Panc1 (cell line): Measurements from ENCODE around the gene GRIK1. TPM values are rescaled to one million over a fixed set of nuclear protein-coding genes. Genes with fewer than 3 reads are reported as not detected.

Source experiments
- ATAC-seq: fragments of 200-7000 bp; cut with Tn5 transposase; 2 replicates; pipeline ENCODE4 v1.9.1; 2020; ENCODE audit warnings: mild to moderate bottlenecking, moderate library complexity
- BruUV-seq: library from RNA; stranded (reverse); fragments of 400-500 nt; replicated peaks from 2 replicates; lab custom pipeline; 2021; lab: Mats Ljungman, UMichigan
- CTCF ChIA-PET: fragments of 300-600 bp; sonication (Branson Sonifier 250); formaldehyde crosslinking; loops from one replicate; lab custom pipeline; 2022; ENCODE audit warnings: antibody characterized with exemption; lab: Charles Lee
- POLR2A ChIA-PET: fragments of 300-600 bp; sonication (Branson Sonifier 250); formaldehyde crosslinking; loops from one replicate; lab custom pipeline; 2022; ENCODE audit warnings: antibody characterized with exemption; lab: Charles Lee
- DNase-seq: peaks from one replicate; pipeline ENCODE4 v3.0.0-alpha.2; 2010; ENCODE audit warnings: low read depth, low spot score
- H3K27ac ChIP-seq: 2 replicates; pipeline ENCODE4 v1.5.1; 2011; ENCODE audit warnings: mild to moderate bottlenecking, low read length, inconsistent platforms
- H3K27me3 ChIP-seq: fragments of 200-500 bp; sonication (Bioruptor generic); 2 replicates; pipeline ENCODE4 v1.6.0; 2014; ENCODE audit warnings: low read length, inconsistent platforms; ENCODE audit not compliant: control insufficient read depth, insufficient read depth
- H3K36me3 ChIP-seq: fragments of 200-500 bp; sonication (Bioruptor generic); 2 replicates; pipeline ENCODE4 v1.5.1; 2014; ENCODE audit warnings: inconsistent platforms, mild to moderate bottlenecking, low read length, moderate library complexity; ENCODE audit not compliant: control insufficient read depth, insufficient read depth
- H3K4me1 ChIP-seq: 2 replicates; pipeline ENCODE4 v1.5.1; 2011; ENCODE audit warnings: inconsistent platforms, mild to moderate bottlenecking, low read length, moderate library complexity; ENCODE audit not compliant: control insufficient read depth, insufficient read depth
- H3K4me3 ChIP-seq, 2 experiments: 2 replicates each; pipeline ENCODE4 v1.5.1; 2011 to 2012; ENCODE audit warnings: low read depth in 2 of 2, low read length in 2 of 2, mild to moderate bottlenecking in 2 of 2, inconsistent platforms in 1 of 2, moderate library complexity in 1 of 2
- H3K9me3 ChIP-seq: fragments of 200-500 bp; sonication (Bioruptor generic); 2 replicates; pipeline ENCODE4 v1.5.1; 2014; ENCODE audit warnings: low read depth, mild to moderate bottlenecking, inconsistent platforms, low read length, moderate library complexity; ENCODE audit not compliant: control insufficient read depth, insufficient read depth
- POLR2AphosphoS5 ChIP-seq: IDR thresholded peaks from 2 replicates; pipeline ENCODE4 v1.6.1; 2012; ENCODE audit warnings: mild to moderate bottlenecking, low read depth, low read length, moderate library complexity
- SIN3A ChIP-seq: IDR thresholded peaks from 2 replicates; pipeline ENCODE4 v1.6.1; 2012; ENCODE audit warnings: low read depth, mild to moderate bottlenecking, low read length, moderate library complexity, borderline replicate concordance; ENCODE audit not compliant: insufficient read depth
- TCF7L2 ChIP-seq: IDR thresholded peaks from 2 replicates; pipeline ENCODE4 v1.6.1; 2011; ENCODE audit warnings: mild to moderate bottlenecking, low read depth, low read length, inconsistent platforms
- in situ Hi-C: cut with HindIII; loops from 2 replicates; pipeline ENCODE4 v1.10.0; 2016; ENCODE audit warnings: low sequenced_read_pairs, low pct_unique_long_range_greater_than_20kb
- intact Hi-C: fragments of 100-400 bp; cut with micrococcal nuclease; formaldehyde crosslinking; loops from one replicate; pipeline ENCODE4 v1.10.0; 2022; ENCODE audit not compliant: unreplicated experiment
- total RNA-seq: library from RNA; stranded (reverse); gene quantifications from one replicate; pipeline ENCODE4 v1.2.1, GENCODE V29; 2021; ENCODE audit not compliant: unreplicated experiment
- TF ChIP-seq, protein P1 (sequence below), 2 experiments: IDR thresholded peaks; 2 replicates each; pipeline ENCODE4 v1.6.1; 2011 to 2012; ENCODE audit warnings: low read depth in 2 of 2, control low read depth in 1 of 2, low read length in 1 of 2, mild to moderate bottlenecking in 1 of 2, moderate library complexity in 1 of 2; ENCODE audit not compliant: insufficient read depth in 1 of 2
- TF ChIP-seq, protein P2 (sequence below): fragments of 450-650 bp; IDR thresholded peaks from 2 replicates; pipeline ENCODE4 v1.5.1; 2017; ENCODE audit warnings: mild to moderate bottlenecking

The GRIK1 gene
- total RNA-seq, 1 experiment from 2014 or later: not detected

DNA sequence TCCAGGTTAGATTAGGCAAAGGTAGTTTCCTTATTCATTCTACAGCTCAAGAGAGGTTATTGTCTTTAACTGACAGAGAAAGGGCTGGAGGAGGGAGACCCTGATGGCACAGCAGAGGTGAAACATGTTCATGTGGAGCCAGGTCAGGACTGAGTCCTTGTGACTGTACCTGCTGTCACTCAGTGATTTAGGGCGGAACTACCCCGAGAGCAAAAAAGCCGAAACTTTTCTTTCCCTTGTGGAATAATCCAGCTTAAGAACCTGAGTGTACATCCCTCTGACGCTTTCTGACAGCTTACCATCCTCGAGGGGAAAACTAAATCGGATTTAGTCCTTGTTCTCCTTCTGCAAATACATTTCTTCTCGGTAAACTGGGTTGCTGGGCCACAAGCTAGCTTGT, 367.8 kb downstream of the GRIK1 start:
- Histone ChIP-seq H3K9me3 (no peaks in the 10 kb centered on the region), H3K4me3 (no peak overlapping the region), H3K27me3 (no peaks in the 10 kb centered on the region), H3K4me1 (no peaks in the 10 kb centered on the region), H3K27ac (no peak overlapping the region), H3K36me3 (no peaks in the 10 kb centered on the region)
- no peak for TF ChIP-seq POLR2AphosphoS5
- TF ChIP-seq, protein P1, sequence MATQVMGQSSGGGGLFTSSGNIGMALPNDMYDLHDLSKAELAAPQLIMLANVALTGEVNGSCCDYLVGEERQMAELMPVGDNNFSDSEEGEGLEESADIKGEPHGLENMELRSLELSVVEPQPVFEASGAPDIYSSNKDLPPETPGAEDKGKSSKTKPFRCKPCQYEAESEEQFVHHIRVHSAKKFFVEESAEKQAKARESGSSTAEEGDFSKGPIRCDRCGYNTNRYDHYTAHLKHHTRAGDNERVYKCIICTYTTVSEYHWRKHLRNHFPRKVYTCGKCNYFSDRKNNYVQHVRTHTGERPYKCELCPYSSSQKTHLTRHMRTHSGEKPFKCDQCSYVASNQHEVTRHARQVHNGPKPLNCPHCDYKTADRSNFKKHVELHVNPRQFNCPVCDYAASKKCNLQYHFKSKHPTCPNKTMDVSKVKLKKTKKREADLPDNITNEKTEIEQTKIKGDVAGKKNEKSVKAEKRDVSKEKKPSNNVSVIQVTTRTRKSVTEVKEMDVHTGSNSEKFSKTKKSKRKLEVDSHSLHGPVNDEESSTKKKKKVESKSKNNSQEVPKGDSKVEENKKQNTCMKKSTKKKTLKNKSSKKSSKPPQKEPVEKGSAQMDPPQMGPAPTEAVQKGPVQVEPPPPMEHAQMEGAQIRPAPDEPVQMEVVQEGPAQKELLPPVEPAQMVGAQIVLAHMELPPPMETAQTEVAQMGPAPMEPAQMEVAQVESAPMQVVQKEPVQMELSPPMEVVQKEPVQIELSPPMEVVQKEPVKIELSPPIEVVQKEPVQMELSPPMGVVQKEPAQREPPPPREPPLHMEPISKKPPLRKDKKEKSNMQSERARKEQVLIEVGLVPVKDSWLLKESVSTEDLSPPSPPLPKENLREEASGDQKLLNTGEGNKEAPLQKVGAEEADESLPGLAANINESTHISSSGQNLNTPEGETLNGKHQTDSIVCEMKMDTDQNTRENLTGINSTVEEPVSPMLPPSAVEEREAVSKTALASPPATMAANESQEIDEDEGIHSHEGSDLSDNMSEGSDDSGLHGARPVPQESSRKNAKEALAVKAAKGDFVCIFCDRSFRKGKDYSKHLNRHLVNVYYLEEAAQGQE (IDR thresholded peaks at IDR 0.05; ENCODE audit: insufficient read depth in 1 of 2, low read depth in 2 of 2, low read length in 1 of 2): no peak
- TF ChIP-seq, protein P2, sequence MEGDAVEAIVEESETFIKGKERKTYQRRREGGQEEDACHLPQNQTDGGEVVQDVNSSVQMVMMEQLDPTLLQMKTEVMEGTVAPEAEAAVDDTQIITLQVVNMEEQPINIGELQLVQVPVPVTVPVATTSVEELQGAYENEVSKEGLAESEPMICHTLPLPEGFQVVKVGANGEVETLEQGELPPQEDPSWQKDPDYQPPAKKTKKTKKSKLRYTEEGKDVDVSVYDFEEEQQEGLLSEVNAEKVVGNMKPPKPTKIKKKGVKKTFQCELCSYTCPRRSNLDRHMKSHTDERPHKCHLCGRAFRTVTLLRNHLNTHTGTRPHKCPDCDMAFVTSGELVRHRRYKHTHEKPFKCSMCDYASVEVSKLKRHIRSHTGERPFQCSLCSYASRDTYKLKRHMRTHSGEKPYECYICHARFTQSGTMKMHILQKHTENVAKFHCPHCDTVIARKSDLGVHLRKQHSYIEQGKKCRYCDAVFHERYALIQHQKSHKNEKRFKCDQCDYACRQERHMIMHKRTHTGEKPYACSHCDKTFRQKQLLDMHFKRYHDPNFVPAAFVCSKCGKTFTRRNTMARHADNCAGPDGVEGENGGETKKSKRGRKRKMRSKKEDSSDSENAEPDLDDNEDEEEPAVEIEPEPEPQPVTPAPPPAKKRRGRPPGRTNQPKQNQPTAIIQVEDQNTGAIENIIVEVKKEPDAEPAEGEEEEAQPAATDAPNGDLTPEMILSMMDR: no peak
- TF ChIP-seq SIN3A: no peak
- no peak for TF ChIP-seq TCF7L2
- ChIA-PET POLR2A (no interaction called here), CTCF (no interaction called here)
- DNase-seq (no peak), ATAC-seq (no peak)
- in situ Hi-C loops: no loop called here
- intact Hi-C loops: no loop called here
- no TSS peak for BruUV-seq

DNA sequence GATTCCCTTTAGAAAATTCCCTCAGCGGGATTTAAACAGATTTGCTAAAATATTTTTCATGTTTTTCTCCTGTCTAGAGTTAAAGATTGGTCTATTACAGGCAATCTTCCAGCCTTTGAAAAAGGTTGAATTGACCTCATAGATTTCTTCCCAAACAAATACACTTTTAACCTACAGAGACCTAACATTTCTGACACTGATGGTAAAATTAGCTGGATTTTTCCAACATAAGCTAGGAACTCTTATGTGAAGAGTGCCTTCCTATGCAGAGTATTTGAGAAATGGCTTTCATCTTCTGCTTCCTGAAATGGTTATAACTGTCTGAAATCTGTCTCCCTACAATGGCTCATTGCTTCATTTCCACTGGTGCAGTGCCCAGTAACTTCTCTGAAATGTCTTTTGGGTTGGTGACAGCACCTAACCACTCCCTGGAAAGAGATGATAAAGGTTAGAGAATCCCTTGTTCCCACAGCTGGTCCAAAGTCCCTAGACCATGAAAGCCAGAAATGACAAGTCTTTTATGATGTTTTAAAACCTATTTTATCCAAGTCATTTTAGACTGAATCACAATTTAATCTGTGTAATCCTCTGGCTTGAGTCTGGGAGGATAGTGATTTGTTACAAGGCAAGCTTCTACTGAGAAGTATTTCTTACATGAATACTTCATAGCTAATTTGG, 371.6 kb downstream of the GRIK1 start:
- no peak overlapping the region for H3K27ac ChIP-seq
- H3K27me3 ChIP-seq: no peaks in the 10 kb centered on the region
- intact Hi-C loops: no loop called here
- no peak for TF ChIP-seq TCF7L2
- TF ChIP-seq, protein P1 (IDR thresholded peaks at IDR 0.05; ENCODE audit: insufficient read depth in 1 of 2, low read depth in 2 of 2, low read length in 1 of 2): no peak
- no peak for TF ChIP-seq POLR2AphosphoS5
- TF ChIP-seq, protein P2: no peak
- no peak for TF ChIP-seq SIN3A
- POLR2A ChIA-PET: no interaction called here
- no peaks in the 10 kb centered on the region for H3K36me3 ChIP-seq
- in situ Hi-C loops: no loop called here
- no peaks in the 10 kb centered on the region for H3K4me1 ChIP-seq
- BruUV-seq: no TSS peak
- ATAC-seq (no peak), DNase-seq (no peak)
- H3K9me3 ChIP-seq: no peaks in the 10 kb centered on the region
- CTCF ChIA-PET: no interaction called here
- H3K4me3 ChIP-seq: no peak overlapping the region
